HepG2 (cell line): ENCODE measurements around the gene PRM2. TPM values are rescaled to one million over a fixed set of nuclear protein-coding genes. Genes with fewer than 3 reads are reported as not detected.

ENCODE experiments used
- ARID5B ChIP-seq: IDR thresholded peaks from 2 replicates; pipeline ENCODE4 v1.4.0; 2020; ENCODE audit warnings: mild to moderate bottlenecking, missing genetic modification reagents
- ATF2 ChIP-seq: sonication (generic); formaldehyde crosslinking; IDR thresholded peaks from 2 replicates; pipeline ENCODE4 v1.4.0; 2020; ENCODE audit warnings: missing genetic modification reagents
- ATF5 ChIP-seq: sonication (generic); formaldehyde crosslinking; IDR thresholded peaks from 2 replicates; pipeline ENCODE4 v1.4.0; 2020; ENCODE audit warnings: mild to moderate bottlenecking, low read depth, missing genetic modification reagents
- BRCA1 ChIP-seq: sonication (generic); formaldehyde crosslinking; IDR thresholded peaks from 2 replicates; pipeline ENCODE4 v1.4.0; 2020; ENCODE audit warnings: missing genetic modification reagents
- FOSL2 ChIP-seq: sonication (generic); formaldehyde crosslinking; IDR thresholded peaks from 2 replicates; pipeline ENCODE4 v1.4.0; 2020; ENCODE audit warnings: missing genetic modification reagents
- HNF1B ChIP-seq: sonication (generic); formaldehyde crosslinking; IDR thresholded peaks from 2 replicates; pipeline ENCODE4 v1.5.1; 2020; ENCODE audit warnings: mild to moderate bottlenecking, moderate library complexity, missing genetic modification reagents
- HOXA7 ChIP-seq: sonication (generic); formaldehyde crosslinking; IDR thresholded peaks from 2 replicates; pipeline ENCODE4 v1.8.1; 2022; ENCODE audit warnings: mild to moderate bottlenecking, missing genetic modification reagents, moderate library complexity
- LBX2 ChIP-seq: sonication (generic); formaldehyde crosslinking; IDR thresholded peaks from 2 replicates; pipeline ENCODE4 v1.5.0; 2020; ENCODE audit warnings: missing genetic modification reagents, mild to moderate bottlenecking, borderline replicate concordance
- PAF1 ChIP-seq: IDR thresholded peaks from 2 replicates; pipeline ENCODE4 v1.6.1; 2016; ENCODE audit warnings: missing genetic modification reagents, missing compliant biosample characterization
- TERF1 ChIP-seq: sonication (generic); formaldehyde crosslinking; IDR thresholded peaks from 2 replicates; pipeline ENCODE4 v1.8.0; 2022; ENCODE audit warnings: mild to moderate bottlenecking, missing genetic modification reagents, moderate library complexity
- ZBTB20 ChIP-seq: sonication (generic); formaldehyde crosslinking; IDR thresholded peaks from 2 replicates; pipeline ENCODE4 v1.8.1; 2023; ENCODE audit warnings: missing genetic modification reagents, low read depth, mild to moderate bottlenecking, borderline replicate concordance
- ZBTB38 ChIP-seq: sonication (generic); formaldehyde crosslinking; IDR thresholded peaks from 2 replicates; pipeline ENCODE4 v1.5.1; 2020; ENCODE audit warnings: mild to moderate bottlenecking, missing genetic modification reagents
- ZC3H13 ChIP-seq: sonication (generic); formaldehyde crosslinking; IDR thresholded peaks from 2 replicates; pipeline ENCODE4 v1.8.1; 2023; ENCODE audit warnings: mild to moderate bottlenecking, missing genetic modification reagents, moderate library complexity
- ZFX ChIP-seq: sonication (generic); formaldehyde crosslinking; IDR thresholded peaks from 2 replicates; pipeline ENCODE4 v1.4.0; 2020; ENCODE audit warnings: mild to moderate bottlenecking, low read depth, missing genetic modification reagents, moderate library complexity
- ZNF451 ChIP-seq: sonication (generic); formaldehyde crosslinking; IDR thresholded peaks from 2 replicates; pipeline ENCODE4 v1.5.0; 2020; ENCODE audit warnings: mild to moderate bottlenecking, missing genetic modification reagents
- ZNF512 ChIP-seq: sonication (generic); formaldehyde crosslinking; IDR thresholded peaks from 2 replicates; pipeline ENCODE4 v1.4.0; 2020; ENCODE audit warnings: mild to moderate bottlenecking, missing genetic modification reagents
- polyA plus RNA-seq, 8 experiments: library from polyadenylated mRNA; depleted of rRNA in 3 of 8; stranded (reverse) in 7 of 8; unstranded in 1 of 8; fragments of >200 nt; fragmentation: Illumina TruSeq in 4 of 8; extraction: Trizol in 4 of 8; gene quantifications; 2 replicates each; pipeline versions ENCODE4 v1.2.1 to v1.2.3, GENCODE V29; 2011 to 2016; ENCODE audit warnings: low read depth in 4 of 8, missing spikeins in 1 of 8, mixed read lengths in 1 of 8; ENCODE audit not compliant: insufficient read depth in 1 of 8
- total RNA-seq, 5 experiments: library from RNA; depleted of rRNA; stranded (reverse); fragments of >200 nt; fragmentation: Illumina TruSeq; extraction: Trizol; gene quantifications; 2 replicates each; pipeline ENCODE4 v1.2.3, GENCODE V29; 2016; ENCODE audit warnings: low read depth in 1 of 5

PRM2 gene
- total and polyA plus RNA-seq, 2 of the 13 experiments (the other 11 are each of a cell fraction or from before 2014, with no cell fraction given), result 0.54 TPM; not detected in 1

- TF ChIP-seq ZNF512 (CRISPR knock-in tag), result no peak
- TF ChIP-seq ZBTB38 (CRISPR knock-in tag), result peak; percentile 77
- no peak for TF ChIP-seq LBX2 (CRISPR knock-in tag)
- no peak for TF ChIP-seq ZNF451 (CRISPR knock-in tag)
- no peak for TF ChIP-seq ARID5B (CRISPR knock-in tag)
- TF ChIP-seq ZBTB20, result no peak
- TF ChIP-seq ZFX, result peak; percentile 3; the same call in 1 of the 2 replicates
- TF ChIP-seq ZC3H13 (CRISPR knock-in tag), result peak; percentile 95; the same call in 1 of the 2 replicates
- no peak for TF ChIP-seq HOXA7
- TF ChIP-seq PAF1 (CRISPR knock-in tag), result peak; percentile 83; the same call in 1 of the 2 replicates
- TF ChIP-seq BRCA1 (CRISPR knock-in tag), result no peak
- TF ChIP-seq FOSL2, result peak; percentile 31
- TF ChIP-seq ATF2, result no peak
- TF ChIP-seq TERF1 (CRISPR knock-in tag), result no peak
- no peak for TF ChIP-seq ATF5
- TF ChIP-seq HNF1B, result 0 out of 2 replicates have a peak, but pooled peaks have one; percentile 61
Measured at GRCh38 chr16:11251525-11252481, 24.5 kb downstream of the PRM2 start (continued).
